ENCODE measurements around the gene CIBAR2.
"Not testable (repeated sequence)": the region's sequence is repeated elsewhere in the genome, so short reads cannot be mapped to it uniquely, and the experiment has no call there.

Gene CIBAR2

DNA sequence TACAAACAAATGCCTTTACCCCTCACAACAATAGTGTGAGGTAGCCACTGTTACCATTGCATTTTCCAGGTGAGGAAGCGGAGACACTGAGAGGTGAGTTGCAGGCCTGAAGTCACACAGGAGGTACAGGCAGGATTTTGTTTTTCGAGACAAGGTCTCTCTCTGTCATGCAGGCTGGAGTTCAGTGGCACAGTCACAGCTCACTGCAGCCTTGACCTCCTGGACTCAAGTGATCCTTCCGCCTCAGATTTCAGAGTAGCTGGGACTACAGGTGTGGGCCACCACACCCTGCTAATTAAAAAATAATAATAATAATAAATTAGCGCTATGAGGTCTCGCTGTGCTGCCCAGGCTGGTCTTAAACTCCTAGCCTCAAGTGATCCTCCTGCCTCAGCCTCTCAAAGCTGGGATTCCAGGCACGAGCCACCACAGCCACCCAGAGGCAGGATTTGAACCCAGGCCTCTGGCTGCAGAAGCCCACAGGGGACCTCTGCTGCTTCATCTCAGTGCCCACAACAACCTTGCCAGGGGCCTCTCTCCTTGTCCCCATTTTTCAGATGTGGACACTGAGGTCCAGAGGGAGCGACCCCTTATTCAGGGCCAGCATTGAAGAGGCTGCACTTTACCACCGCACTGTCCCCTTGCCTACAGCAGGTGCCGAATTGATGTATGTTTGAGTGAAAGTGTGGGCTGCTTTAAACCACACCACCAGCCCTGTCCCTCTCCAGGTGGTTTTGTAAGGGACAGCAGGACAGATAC lies 16.0 kb upstream of the CIBAR2 start:
- DNase-seq (ENCODE audit: low spot score): no peak

DNA sequence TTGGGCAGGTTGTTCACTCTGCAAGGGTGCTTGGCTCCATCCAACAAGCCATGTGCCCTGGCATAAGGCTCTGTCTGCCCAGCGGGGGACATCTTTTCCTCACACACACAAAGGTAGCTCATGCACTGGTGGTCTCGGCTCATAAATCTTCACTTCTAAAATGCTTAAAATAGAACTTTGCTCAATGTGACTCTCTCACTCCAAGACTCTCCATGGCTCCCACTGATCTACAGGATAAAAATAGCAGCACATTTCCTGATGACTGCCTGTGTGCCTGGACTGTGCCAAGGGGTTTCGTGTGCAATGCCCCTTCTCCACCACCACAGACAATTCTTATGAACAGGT lies 15.1 kb upstream of the CIBAR2 start:
- no peak for DNase-seq (ENCODE audit: low spot score)

DNA sequence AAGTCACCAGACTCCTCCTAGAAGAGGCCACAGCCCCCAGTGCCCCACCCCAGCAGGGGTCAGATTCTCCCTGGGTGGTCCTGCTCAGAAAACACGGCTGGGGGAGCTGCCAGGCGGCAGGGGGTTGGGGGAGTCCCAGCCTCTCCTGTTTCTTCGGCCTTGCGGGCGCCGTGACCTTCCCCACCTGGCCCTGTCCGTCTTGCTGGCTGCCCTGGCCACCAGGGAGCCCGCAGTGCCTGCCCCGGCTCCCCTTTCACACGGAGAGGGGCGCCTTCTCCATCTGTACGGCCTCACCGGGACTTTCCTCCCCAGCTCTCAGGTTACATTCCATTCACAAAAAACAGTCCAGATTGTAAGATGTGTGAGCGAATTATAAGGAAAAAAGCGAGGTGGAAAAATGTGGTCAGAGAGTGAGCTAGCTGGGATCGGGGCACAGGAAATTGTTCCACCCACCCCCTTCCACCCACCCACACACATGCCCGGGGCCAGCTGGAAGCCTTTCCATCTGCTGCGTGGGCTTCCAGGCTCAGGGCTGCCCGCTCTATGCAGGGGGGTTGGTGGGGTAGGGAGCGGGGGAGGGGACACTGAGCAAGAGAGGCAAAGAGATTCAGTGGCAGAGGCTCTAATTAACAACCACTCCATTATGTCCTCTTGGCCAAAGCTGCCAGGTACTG lies 14.6 kb upstream of the CIBAR2 start:
- DNase-seq (ENCODE audit: low spot score): no peak

DNA sequence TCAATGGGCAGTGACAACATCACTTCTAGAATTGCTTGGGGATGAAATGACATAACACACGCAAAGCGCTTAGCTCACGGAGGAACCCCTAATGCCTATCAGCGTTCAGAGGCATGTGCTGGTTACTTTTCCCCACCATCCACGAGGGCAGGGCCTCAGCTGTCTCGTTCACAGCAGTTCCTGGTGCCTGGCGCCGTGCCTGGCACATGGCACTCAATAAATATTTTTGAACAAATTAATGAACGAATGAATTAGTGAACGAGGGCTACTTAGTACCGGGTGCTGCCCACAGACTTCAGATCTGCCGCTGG lies 14.1 kb upstream of the CIBAR2 start:
- DNase-seq (ENCODE audit: low spot score): no peak

DNA sequence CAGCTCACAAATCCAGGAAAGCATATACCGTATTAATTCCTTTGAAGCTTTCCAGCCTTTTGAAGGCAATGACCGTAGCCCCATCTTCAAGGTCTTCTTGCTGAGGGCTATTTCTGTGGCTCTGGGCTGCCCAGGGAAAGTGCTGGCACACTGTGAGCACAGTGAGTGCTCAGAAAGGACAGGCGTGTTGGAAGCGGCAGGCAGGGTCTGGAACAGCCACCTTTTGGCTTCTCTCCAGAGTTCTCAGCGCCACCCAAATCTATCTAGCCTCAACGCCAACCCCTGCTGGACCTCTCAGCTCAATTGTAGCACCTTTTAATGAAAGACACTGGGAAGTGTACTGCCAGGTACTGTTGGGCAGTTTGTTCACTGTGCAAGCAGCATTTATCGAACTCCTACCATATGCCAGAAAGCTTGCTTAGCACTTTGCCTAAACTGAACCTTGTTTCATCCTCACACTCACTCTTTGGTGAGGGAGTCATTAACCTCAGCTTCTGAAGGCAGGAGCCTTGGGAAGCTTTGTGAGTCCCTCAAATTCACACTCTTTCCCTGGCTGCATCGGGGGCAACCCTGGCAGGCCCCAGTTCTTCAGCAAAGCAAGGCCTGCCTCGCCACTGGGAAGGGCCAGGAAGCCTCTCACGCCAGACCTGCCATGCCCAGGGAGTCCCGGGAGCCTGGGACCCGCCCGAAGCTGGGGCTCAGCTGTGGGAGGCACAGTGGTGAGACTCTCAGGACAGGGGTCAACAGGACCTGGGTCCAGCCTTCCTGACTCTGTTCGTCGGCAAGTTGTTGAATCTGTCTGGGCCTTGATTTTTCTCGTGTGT lies 13.5 kb upstream of the CIBAR2 start:
- DNase-seq (ENCODE audit: low spot score): no peak

DNA sequence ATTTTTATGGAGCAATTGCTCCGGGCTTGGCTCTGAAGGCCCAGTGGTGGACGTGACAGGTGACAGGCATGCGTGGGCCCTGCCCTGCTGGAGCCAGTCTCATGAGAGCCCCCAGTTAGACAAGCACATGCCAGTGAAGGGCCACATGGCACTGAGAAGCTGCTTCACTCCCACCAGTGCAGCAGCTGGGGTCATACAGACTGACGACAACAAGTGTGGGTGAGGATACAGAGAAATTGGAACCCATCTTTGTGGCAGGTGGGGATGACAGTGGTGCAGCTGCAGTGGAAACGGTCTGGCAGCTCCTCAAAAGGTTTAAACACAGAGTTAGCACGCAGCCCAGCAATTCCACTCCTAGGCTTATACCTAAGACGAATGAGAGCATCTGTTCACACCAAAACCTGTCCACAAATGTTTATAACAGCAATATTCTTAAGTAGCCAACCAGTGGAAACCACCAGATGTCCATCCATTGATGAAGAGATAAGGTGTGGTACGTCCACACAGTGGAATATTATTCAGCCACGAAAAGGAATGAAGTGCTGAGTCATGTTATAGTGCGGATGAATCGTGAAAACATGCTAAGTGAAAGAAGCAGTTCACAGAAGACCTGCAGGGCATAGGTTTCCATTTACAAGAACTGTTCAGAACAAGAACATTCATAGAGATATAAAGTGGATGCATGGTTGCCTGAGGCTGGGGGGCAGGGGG lies 12.5 kb upstream of the CIBAR2 start:
- no peak for DNase-seq (ENCODE audit: low spot score)

DNA sequence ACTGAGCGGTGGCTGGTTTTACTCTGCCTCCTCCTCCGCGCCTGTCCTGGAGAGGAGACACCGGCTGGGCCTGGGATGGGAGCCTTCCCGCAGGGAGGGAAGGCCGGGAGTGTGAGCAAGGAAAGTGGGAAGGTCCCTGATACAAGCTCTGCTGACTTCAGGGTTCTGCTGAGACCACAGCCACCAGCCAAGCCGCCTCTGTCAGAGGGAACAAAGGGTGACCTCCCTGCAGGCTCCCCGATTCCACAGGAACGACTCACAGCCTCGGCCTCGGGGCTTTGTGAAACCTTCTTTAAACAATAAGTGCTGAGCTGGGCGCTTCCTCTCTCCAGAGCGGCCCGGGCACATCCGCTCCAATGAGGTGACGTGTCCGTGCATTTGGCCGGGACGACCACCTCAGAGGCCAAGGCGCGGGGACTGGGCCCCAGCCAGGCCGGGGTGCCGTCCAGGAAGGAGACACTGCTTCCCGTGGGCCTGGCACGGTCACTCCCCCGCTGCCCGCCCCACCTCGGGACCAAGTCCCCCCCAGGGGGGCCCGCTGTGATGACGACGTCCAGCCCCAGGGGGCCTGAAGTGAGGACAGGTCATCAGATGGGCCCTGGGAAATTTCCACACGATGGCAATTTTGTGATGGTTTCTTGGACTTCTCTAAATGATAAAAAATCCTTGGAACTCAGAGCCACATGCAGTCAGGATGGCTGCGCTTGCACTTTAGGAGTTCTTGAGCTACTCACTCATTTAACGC lies 11.8 kb upstream of the CIBAR2 start:
- DNase-seq (ENCODE audit: low spot score): no peak

DNA sequence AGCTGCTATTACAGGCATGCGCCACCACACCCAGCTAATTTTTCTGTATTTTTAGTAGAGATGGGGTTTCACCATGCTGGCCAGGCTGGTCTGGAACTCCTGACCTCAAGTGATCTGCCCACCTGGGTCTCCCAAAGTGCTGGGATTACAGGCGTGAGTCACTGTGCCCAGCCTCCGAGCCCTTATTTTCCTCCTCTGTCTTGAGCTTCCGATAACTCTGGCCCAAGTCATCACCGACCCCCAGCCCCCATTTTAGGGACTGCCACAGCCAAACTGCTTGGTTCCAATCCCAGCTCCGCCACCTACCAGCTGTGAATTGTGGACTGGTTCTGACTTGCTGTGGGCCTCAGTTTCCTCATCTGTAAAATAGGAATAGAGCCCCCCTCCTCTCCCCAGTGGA lies 11.2 kb upstream of the CIBAR2 start:
- DNase-seq (ENCODE audit: low spot score): not testable (repeated sequence)

DNA sequence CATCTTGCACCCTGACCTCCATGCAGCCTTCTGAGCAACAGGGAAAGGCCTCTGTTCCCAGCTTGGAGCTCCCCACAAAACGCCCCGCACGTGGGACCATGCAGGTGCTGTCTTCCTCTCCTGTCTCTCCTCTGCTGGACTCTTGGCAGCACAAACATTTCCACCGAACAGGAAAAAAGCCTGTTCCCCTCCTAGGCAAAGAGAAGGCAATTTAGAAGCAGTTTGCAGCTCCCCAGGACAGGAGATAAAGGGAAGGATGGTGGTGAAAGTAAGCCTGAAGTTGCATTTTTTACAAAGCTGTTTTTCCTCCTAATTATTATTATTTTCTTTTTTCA lies 7.7 kb upstream of the CIBAR2 start:
- DNase-seq (ENCODE audit: low spot score): no peak

DNA sequence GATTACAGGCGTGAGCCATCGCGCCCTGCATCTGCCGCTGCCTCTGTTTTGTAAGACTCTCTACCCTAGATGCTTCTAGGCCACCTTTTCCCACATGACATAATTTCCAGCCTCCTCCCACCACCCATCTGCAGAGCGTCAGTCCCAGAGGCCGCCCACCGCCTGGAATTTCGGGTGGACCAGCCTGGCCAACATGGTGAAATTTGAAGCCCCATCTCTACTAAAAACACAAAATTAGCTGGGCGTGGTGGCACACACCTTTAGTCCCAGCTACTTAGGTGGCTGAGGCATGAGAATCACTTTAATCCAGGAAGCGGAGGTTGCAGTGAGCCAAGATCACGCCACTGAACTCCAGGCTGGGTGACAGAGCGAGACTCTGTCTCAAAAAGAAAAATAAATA lies 5.1 kb upstream of the CIBAR2 start:
- DNase-seq (ENCODE audit: low spot score): no peak

DNA sequence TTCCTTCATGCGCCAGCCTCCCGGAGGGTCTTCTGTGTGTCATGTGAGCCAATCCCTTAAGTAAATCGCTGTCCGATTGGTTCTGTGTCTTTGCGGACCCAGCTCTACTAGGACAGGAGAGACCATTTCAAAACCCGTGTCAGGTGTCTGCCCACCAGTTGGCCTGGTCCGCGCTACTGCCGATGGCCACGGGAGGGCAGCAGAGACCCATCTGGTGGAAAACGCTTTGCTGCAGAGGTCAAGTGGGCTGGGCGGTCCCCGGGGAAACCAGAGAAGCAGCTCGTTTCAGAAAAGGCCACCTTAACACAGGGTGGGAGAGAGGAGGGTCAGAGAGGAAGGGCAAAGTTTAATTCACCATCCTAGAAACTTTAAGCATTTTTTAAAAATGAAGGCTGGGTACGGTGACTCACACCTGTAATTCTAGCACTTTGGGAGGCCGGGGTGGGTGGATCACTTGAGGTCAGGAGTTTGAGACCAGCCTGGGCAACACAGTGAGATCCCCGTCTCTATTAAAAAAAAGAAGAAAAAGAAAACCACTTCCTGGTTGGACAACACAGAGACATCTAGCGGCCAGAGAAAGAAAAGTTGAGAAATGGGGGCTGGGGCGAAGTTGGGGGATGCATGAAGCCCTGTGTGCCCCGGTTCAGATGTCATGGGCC lies 2.8 kb upstream of the CIBAR2 start:
- DNase-seq (ENCODE audit: low spot score): peak; percentile 81

DNA sequence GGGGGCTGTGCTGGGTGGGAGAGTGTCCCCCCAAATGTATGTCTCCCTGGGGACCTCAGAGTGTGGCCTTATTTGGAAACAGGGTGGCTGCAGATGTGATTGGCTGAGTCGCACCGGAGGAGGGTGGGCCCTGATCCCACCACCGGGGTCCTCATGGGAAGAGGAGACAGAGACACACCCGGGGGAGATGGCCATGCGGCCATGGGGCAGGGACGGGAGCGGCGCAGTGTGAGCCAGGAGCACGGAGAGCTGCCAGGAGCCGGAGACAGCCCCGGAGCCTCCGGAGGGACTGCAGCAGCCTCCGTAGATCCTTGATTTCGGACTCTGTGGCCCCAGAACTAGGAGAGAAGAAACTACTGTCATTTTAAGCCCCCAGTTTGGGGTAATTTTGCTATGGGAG lies 1.6 kb upstream of the CIBAR2 start:
- DNase-seq (ENCODE audit: low spot score): no peak

DNA sequence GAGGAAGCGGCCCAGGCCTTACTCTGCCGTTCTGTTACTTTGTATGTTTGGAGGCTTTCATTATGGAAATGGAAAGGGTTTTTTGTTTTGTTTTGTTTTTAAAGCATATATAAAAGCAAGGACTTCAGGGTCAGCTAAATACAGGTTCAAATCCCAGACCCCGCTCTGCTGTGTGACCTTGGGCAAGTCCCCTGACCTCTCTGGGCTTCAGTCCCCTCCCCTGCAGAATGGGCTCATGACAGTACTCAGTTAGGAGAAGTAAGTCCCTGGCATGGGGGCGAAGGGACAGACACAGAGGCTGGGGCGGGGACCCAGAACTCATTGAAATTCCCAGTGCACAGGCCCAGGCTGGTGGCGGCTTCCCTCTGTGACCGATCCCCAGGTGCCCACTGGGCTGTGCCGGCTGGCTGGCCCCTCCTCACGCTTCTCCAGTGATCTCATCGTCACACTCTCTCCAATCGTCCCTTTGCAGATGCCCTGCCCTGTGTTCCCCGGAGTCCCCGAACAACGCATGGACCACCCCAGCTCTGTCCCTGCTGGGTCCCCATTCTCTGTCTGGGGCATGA lies 979 bp upstream of the CIBAR2 start:
- no peak for DNase-seq (ENCODE audit: low spot score)

DNA sequence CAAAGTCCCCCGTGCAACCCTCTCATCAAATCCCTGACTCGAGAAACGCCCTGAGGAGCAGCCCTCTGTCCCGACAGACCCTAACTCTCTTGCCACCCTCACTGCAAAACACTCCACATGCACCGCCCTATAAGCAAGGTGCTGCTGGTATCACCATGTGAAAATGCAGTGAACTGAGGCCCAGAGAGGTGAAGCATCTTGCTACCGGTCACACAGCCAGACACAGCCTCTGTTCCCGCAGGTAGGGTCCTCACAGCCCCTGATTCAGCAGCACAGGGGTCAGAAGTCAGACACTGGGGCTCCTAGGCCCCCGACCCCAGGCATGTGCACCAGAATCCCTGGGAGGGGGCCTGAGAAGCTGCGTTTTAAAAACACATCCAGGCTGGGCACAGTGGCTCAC lies 1.1 kb downstream of the CIBAR2 start:
- no peak for DNase-seq (ENCODE audit: low spot score)

DNA sequence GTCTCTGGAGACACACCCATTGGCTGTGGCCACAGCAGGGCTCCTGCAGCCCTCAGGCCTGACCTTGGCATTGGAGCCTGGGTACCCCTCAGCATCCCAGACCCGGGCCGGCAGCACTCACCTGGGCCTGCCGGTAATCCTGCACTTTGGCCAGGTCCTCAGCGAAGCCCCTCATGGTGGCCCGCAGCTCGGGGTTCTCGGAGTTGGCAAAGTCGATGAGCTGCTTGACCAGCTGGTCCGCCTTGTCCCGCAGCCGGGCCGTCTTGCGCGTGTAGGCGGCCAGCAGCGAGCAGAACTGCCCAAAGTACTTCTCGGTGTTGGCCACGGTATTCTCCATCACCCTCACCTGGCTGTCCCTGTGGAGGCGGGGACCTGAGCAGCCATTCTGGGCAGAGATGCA lies 2.2 kb downstream of the CIBAR2 start:
- DNase-seq (ENCODE audit: low spot score): no peak

DNA sequence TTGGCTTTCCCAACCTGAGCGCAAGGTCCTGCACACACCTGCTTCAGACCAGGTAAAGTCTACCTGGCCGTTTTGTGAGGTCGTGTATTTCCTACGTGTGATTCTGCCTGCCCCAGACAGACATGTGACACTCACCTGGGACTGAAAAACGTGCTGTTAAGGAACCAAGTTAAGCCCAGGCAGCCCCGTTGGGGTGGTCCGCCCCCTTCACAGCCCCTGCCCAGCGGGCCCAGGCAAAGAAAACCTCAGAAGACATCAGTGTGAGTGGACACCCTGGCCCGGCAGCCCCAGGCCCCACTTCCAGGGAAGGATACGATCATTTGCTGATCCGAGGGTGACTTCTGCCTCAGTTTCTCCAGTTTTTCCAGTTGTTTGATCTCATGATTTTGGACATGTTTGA lies 4.7 kb downstream of the CIBAR2 start:
- DNase-seq (ENCODE audit: low spot score): no peak

DNA sequence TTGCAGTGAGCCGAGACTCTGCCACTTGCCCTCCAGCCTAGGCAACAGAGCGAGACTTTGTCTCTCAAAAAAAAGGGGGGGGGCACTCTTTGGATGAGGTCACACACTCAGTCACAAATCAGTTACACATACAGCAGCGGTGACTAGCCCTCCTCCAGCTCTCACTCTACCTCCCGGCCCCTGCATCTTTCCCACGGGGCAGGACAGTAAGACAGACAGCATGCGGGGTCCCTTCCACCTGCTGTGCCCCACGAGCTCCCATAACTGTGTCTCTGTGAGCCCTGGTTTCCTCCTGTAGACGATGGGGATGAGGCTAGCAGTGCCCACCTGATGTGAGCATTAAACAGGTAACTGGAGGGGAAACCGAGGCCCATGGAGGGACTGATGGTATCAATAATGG lies 5.2 kb downstream of the CIBAR2 start:
- DNase-seq (ENCODE audit: low spot score): no peak

DNA sequence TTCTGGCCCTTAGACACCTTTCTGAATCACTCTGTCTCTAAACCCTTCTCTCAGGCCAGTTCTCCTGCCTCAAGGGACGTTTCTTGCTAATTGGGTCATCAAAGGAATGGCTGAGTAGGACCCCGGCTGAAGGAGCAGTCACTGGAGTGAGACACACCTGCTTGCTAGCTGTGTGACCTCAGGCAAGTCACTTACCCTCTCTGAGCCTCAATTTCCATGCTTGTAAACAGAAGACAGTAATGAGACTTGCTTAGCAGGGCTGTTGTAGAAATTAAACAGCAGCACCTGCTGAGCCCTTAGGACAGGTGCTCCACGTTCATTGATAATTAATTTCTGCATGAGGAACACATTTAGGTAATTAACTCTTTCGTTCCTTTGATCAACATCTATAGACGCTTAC lies 6.8 kb downstream of the CIBAR2 start:
- DNase-seq (ENCODE audit: low spot score): no peak

DNA sequence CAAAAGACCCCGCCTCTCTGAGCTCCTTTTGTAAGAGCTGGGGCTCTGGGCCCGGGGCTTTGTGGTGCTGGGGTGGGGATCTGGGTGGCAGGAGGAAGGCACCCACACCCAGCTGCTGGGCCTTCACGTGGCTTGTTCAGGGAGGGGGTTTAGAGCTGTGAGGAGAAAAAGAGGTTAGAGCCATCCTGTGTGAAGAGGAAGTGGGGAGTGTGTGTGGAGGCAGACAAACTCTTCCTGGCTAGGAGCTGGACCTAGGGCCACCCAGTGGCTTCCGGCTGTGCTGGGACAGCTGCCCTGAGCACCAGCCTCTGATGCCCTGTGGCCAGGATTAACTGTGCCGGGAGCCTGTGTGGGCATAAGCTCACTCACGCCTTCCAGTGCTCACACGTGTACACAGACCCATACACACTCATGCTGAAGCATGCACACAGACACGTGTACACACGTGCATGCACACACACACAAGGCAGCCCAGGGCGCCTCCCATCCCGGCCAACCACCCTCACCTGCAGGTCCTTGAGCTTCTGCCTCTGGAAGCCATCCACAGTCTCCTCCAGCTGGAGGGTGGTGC lies 7.4 kb downstream of the CIBAR2 start:
- peak; percentile 33 for DNase-seq (ENCODE audit: low spot score)

DNA sequence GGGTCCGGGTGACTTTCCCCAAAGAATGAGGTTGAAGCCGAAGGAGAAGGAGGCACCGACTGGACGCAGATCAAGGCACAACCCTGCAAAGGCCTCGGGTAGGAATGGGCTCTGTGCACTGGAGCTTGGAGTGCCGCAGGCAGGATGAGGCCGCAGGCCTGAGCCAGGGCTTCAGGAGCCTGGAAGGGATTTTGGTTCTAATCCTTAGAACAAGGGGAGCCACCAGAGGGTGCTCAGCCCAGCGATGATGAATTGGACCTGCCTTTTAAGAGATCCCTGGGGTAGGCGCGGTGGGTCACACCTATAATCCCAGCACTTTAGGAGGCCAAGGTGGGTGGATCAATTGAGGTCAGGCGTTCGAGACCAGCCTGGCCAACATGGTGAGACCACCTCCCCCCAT lies 8.1 kb downstream of the CIBAR2 start:
- no peak for DNase-seq (ENCODE audit: low spot score)
